ENCODE data around the gene POGZ.

GRCh38 chr1:151367658-151368392 is 91.5 kb downstream of the POGZ start:
- no peak for TF ChIP-seq CTCF (IDR thresholded peaks at IDR 0.05; ENCODE audit: low read length)
- TF ChIP-seq EZH2 (IDR thresholded peaks at IDR 0.05; ENCODE audit: borderline replicate concordance, low read length), result no peak
